ENCODE measurements around the gene BST2.
A peak's percentile ranks its signal among the peaks of the same experiment; 100 is the strongest.

Gene BST2

GRCh38 chr19:17447704-17448130, 42.3 kb upstream of the BST2 start:
- in situ Hi-C loops (cut with MboI; ENCODE audit: low pct_unique_long_range_greater_than_20kb, low sequenced_read_pairs, unreplicated experiment) = no loop called here
- DNase-seq (ENCODE audit: low spot score) = no peak
- TF ChIP-seq CTCF (IDR thresholded peaks at IDR 0.05; ENCODE audit: extremely low read depth, insufficient read depth, missing control alignments) = no peak

GRCh38 chr19:17445526-17446165, 40.2 kb upstream of the BST2 start:
- DNase-seq (ENCODE audit: low spot score) = no peak
- in situ Hi-C loops (cut with MboI; ENCODE audit: low pct_unique_long_range_greater_than_20kb, low sequenced_read_pairs, unreplicated experiment) = no loop called here
- TF ChIP-seq CTCF (IDR thresholded peaks at IDR 0.05; ENCODE audit: extremely low read depth, insufficient read depth, missing control alignments) = no peak

- DNase-seq (ENCODE audit: low spot score) = peak; percentile 58
These were observed 36.0 kb upstream of the BST2 start for GRCh38 chr19:17441241-17442021.

GRCh38 chr19:17436874-17437267, 31.4 kb upstream of the BST2 start:
- DNase-seq (ENCODE audit: low spot score) = no peak
- in situ Hi-C loops (cut with MboI; ENCODE audit: low pct_unique_long_range_greater_than_20kb, low sequenced_read_pairs, unreplicated experiment) = no loop called here
- TF ChIP-seq CTCF (IDR thresholded peaks at IDR 0.05; ENCODE audit: extremely low read depth, insufficient read depth, missing control alignments) = no peak

More at GRCh38 chr19:17441241-17442021, 36.0 kb upstream of the BST2 start:
- peak; percentile 59 for TF ChIP-seq CTCF (IDR thresholded peaks at IDR 0.05; ENCODE audit: extremely low read depth, insufficient read depth, missing control alignments)
- in situ Hi-C loops (cut with MboI; ENCODE audit: low pct_unique_long_range_greater_than_20kb, low sequenced_read_pairs, unreplicated experiment) = no loop called here

- DNase-seq (ENCODE audit: low spot score) = no peak
- TF ChIP-seq CTCF (IDR thresholded peaks at IDR 0.05; ENCODE audit: extremely low read depth, insufficient read depth, missing control alignments) = no peak
- in situ Hi-C loops (cut with MboI; ENCODE audit: low pct_unique_long_range_greater_than_20kb, low sequenced_read_pairs, unreplicated experiment) = no loop called here
These were observed 30.9 kb upstream of the BST2 start for GRCh38 chr19:17436094-17436873.

GRCh38 chr19:17435218-17435617, 29.8 kb upstream of the BST2 start:
- no peak for DNase-seq (ENCODE audit: low spot score)
- no peak for TF ChIP-seq CTCF (IDR thresholded peaks at IDR 0.05; ENCODE audit: extremely low read depth, insufficient read depth, missing control alignments)
- in situ Hi-C loops (cut with MboI; ENCODE audit: low pct_unique_long_range_greater_than_20kb, low sequenced_read_pairs, unreplicated experiment) = no loop called here
